GM21737 (cell line): Measurements from ENCODE around the gene RGS6.

Source experiments
- ATAC-seq: cut with Tn5 transposase; IDR thresholded peaks from one replicate; pipeline ENCODE4 v1.9.1; 2021; ENCODE audit warnings: mild to moderate bottlenecking, moderate library complexity; ENCODE audit not compliant: unreplicated experiment

RGS6 gene

DNA sequence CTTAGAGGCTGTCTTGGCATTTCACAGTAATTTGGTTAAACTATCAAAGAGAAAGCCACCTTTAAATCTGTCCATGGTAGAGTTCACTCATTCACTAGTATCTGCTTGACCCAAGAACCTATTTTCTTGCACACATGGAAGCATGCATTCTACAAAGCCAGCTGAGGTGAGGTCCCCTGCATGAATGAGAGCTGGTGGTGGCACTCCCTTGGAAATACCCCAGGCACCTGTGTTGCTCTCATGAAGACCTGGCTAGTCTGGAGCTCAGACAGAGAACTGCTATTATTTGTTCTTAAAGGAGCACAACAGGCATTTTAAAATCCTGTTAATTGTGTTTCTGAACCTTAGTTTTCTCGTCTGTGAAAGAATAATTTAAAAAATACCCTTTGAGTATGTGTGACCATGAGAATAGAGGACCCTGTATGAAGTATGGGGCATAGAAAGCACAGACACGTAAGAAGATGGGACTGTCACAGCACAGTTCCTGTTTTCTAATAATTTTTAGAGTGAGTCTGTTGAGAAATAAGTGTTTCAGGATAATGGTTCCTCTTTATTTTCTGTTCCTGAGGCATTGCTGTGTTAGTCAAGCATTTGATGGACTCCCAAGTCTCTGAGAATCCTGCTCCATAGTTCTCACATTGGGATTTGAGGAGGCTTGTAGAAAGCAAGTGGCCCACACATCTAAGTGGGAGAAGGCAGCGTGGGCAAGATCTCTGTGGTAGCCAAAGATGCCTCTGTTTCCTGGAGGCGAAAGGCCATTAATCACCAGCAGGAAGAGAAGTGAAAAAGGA, 10.9 kb downstream of the RGS6 start:
- ATAC-seq, result no peak

DNA sequence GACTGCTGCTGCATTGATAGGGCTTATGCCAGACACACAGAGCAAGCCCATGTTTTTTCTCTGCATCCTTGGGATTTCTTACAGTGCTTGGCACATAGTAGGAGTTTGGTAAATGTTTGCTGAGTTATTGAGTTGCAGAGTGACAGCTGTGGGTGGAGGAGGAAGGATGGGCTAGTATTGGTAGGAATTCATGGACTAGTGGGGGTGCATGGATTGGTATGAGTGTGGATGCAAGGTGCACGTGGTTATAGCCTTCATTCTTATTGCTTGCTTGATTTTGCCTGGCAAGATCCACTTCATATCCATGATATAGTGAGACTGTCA, 11.4 kb downstream of the RGS6 start:
- no peak for ATAC-seq

- no peak for ATAC-seq
Measured at GRCh38 chr14:71947947-71948500, 15.8 kb downstream of the RGS6 start.

DNA sequence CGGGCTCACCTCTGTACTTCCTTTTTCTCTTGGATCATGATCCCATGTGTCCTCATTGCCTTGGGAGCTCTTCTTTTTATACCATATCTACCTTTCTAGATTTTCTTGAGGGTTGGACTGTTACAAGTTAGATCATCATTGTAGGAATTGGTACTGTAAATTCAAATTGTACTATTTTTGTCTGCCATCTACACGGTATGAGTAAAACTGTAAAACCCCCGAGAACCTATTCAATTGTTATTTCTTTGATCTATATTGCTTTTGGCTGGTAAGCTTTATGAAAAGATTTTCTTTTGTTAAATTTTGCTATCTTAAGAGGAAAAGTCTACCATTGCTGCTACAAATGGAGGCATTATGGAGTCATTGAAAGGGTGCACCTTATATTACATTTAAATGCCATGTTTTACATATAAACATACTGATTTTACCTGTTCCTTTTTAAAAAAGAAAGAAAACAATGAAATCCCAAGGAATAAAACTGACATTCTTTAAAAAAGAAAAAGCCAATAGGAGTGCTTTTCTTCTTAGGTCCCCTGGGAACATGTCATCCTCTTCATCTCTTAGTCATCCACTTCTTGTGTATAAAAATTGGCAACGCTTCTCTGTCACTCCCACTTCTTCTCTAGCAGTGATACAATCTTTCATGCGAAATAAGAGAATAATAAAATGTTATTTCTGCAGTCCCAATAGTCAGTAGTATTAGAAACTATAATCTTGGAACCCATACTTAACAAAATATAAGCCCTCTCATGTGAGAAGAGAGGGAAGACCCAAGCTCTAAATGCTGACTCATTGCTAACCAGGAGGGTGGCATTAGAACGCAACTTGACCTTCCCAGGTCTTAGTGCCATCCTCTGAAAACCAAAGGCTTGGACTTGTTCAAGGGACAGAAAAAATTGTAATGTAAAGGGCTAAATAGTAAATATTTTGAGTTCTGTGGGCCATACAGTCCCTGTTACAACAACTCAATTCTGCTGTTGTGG, 20.4 kb downstream of the RGS6 start:
- no peak for ATAC-seq

DNA sequence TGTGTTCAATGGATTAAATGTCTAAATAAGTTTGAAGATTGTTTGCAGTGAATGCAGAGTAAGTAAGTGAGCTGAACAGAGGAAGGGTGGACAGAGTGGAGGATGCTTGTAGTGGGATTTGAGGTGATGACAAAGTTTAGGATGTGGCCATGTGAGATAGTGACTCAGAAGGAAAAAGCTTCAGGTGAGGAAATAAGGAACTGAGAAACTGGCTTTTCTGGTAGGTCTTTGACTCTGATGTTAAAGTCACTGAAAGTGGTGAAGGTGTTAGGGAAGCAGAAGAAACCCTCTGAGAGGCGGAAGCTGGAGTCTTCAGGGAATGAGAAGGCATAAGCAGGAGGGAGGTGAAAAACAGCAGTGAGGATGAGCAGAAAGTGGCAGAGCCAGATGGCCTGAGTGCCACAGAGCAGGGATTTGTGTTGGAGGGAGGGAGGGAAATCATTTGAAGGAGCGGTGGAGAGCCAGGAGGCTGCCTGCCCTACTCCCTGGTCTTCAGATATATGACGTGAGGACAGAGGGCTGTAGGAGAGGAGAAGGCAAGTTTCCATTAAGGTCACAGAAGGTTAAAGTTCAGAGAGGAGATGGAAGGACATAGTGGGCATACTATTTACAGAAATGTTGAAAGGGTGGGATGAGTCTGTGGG, 24.8 kb downstream of the RGS6 start:
- ATAC-seq, result no peak

- ATAC-seq, result no peak
Measured at GRCh38 chr14:71959055-71959454, 26.8 kb downstream of the RGS6 start.

- ATAC-seq, result no peak
Measured at GRCh38 chr14:71960494-71961353, 28.5 kb downstream of the RGS6 start.

- no peak for ATAC-seq
Measured at GRCh38 chr14:71961972-71962371, 29.7 kb downstream of the RGS6 start.

DNA sequence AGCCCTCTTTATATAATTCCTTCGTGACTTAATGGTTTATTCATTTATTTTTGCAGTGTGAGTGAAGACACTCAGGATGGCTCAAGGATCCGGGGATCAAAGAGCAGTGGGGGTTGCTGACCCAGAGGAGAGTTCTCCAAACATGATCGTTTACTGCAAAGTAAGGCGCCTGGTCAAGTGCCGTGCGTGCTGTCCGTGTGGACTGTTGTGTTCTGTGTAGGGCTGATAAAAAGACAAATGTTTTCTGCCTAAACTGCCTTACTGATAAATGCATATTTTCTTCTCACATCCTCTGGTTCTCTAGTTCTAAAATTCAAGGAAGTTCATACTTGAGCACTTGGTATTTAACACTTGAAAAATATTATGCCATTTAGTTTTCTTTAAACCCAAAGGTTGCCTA, 32.5 kb downstream of the RGS6 start:
- ATAC-seq, result no peak

GRCh38 chr14:71966528-71966927, 34.3 kb downstream of the RGS6 start:
- no peak for ATAC-seq

GRCh38 chr14:71967704-71968103, 35.5 kb downstream of the RGS6 start:
- no peak for ATAC-seq

DNA sequence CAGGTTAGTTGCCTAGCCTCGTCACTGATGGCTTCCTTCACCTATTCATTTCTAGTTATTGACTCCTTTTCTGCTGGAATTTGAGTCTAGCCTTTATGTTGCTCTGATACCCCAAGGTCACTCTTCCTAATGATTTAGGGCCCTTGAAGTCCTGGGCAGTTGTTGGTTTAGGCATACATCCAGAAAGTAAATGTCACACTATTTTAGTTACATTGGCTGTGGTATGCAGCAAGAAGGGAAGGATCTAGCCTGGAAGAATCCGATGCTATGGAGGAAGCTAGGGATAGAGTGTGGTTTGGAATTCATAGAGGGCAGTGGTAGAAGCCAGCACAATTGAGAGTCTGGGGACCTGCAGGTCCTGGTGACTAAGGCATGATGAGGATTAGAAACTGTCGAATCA, 38.0 kb downstream of the RGS6 start:
- ATAC-seq, result no peak

DNA sequence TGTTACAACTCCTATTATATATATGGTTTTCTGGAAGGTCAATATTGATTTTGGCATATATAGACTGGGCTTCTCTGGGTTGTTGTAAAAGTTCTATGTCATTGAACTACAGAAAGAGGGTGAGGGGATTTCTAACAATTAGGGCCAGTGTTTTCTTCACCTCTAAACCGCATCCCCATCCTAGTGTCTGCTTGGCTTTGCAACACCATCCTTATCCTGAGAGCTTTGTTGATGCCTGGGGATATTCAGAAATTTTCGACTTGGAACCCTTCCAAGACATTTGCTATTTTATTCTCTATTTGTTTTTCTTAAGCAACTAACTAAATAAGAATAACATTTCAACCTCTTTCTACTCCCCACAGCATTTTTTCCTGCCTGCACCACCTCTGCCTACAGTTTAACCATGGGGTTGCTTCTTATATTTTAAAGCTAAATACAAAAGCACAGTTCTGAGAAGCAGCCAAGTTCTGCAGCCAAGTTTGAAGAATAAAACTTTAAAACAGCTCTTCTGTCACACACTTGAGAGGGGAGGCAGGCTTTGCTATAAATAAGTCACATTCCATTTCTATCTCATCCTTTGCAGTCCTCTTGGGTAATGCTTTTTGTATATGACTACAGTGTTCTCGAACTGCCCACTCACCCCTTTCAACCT, 53.4 kb downstream of the RGS6 start:
- ATAC-seq, result no peak

DNA sequence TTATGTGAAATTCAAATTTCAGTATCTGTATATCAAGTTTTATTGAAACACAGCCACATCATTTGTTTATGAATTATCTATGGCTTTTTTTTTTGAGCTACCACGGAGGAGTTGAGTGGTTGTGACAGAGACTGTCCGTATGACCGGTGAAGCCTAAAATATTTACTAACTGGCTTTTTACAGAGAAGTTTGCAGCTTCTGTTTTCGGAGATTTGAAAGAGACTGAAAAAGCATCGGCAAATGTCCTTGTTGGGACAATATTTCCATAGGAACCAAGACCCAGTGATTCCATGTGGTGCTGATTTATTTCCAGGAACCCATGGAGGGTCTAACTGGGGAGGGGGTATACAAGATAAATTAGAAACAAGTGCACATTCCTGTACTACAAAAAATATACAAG, 56.2 kb downstream of the RGS6 start:
- no peak for ATAC-seq

- no peak for ATAC-seq
Measured at GRCh38 chr14:71988939-71989338, 56.7 kb downstream of the RGS6 start.

DNA sequence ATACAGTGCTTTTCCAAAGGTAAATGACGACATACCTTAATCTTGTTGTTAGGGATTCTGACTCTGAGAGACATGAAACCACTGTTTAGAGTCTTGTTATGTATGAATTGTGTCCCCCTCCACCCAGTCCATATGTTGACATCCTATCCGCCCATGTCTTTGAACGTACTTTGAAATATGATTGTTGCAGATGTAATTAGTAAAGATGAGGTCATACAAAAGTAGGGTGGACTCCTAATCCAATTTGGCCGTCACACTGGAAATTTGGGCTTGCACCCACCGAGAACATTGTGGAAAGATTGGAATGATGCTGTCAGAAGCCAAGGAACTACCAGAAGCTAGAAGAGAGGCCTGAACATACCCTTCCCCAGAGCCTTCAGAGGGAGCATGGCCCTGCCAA, 62.2 kb downstream of the RGS6 start:
- no peak for ATAC-seq

- ATAC-seq, result no peak
Measured at GRCh38 chr14:71995741-71996140, 63.5 kb downstream of the RGS6 start.

- ATAC-seq, result no peak
Measured at GRCh38 chr14:71996610-71997009, 64.4 kb downstream of the RGS6 start.

- no peak for ATAC-seq
Measured at GRCh38 chr14:72000907-72001306, 68.7 kb downstream of the RGS6 start.

DNA sequence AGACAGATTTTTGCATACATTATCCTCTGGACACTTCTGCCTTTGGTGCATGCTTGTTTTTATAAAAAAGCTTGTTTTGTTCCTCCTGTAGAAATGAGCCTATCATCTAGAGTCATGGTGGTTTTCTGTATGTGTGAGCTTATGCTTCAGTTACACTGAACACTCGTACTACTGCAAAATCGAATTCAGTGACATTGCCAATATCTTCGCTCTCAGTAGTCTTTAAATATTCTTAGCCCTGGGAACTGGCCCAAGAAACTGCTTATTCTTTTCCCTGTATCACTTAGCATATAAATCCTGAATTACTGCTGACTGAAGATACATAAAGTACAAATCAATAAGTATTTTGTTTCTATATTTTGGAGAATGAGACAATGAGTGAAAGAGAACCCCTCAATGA, 70.5 kb downstream of the RGS6 start:
- ATAC-seq, result no peak
